ENCODE measurements around the gene TREML2. TPM values are rescaled to one million over a fixed set of nuclear protein-coding genes. Genes with fewer than 3 reads are reported as not detected.

TREML2 gene
- polyA plus RNA-seq, 1 donor: 0.11 TPM

- no peak for DNase-seq (ENCODE audit: low read depth)
Observed at GRCh38 chr6:41150671-41151070, 50.3 kb downstream of the TREML2 start.

- no peak for DNase-seq (ENCODE audit: low read depth)
Observed at GRCh38 chr6:41147917-41148316, 53.0 kb downstream of the TREML2 start.

Other genes with a start within 250 kb of the TREML2 start
- gene UNC5CL, start 161.9 kb downstream of the TREML2 start, polyA plus RNA-seq (ENCODE audit: insufficient read length): 3.1 TPM
- gene TSPO2, start 158.7 kb downstream of the TREML2 start, polyA plus RNA-seq (ENCODE audit: insufficient read length): 0.70 TPM
- gene APOBEC2, start 147.9 kb downstream of the TREML2 start, polyA plus RNA-seq (ENCODE audit: insufficient read length): 501 TPM
- gene OARD1, start 128.8 kb downstream of the TREML2 start, polyA plus RNA-seq (ENCODE audit: insufficient read length): 17.5 TPM
- 23.5 TPM for gene NFYA, start 128.2 kb downstream of the TREML2 start, polyA plus RNA-seq (ENCODE audit: insufficient read length)
- gene TREML1, start 46.8 kb downstream of the TREML2 start, polyA plus RNA-seq (ENCODE audit: insufficient read length): 0.38 TPM
- not detected for gene TREM2, start 38.0 kb downstream of the TREML2 start, polyA plus RNA-seq (ENCODE audit: insufficient read length)
- not detected for gene TREML4, start 27.2 kb upstream of the TREML2 start, polyA plus RNA-seq (ENCODE audit: insufficient read length)
- 0.14 TPM for gene TREM1, start 85.5 kb upstream of the TREML2 start, polyA plus RNA-seq (ENCODE audit: insufficient read length)
- gene NCR2, start 134.5 kb upstream of the TREML2 start, polyA plus RNA-seq (ENCODE audit: insufficient read length): not detected